BLaER1 (cell line): ENCODE results near the gene ENDOV.

Source experiments
- H3K27ac ChIP-seq: shearing (Covaris generic); formaldehyde crosslinking; 2 replicates; pipeline ENCODE4 v1.8.1; 2022
- H3K27me3 ChIP-seq: shearing (Covaris generic); formaldehyde crosslinking; 2 replicates; pipeline ENCODE4 v1.8.1; 2022
- H3K36me3 ChIP-seq: shearing (Covaris generic); formaldehyde crosslinking; 2 replicates; pipeline ENCODE4 v1.8.1; 2022
- H3K4me1 ChIP-seq: shearing (Covaris generic); formaldehyde crosslinking; 2 replicates; pipeline ENCODE4 v1.8.1; 2022
- H3K4me2 ChIP-seq: shearing (Covaris generic); formaldehyde crosslinking; 2 replicates; pipeline ENCODE4 v1.8.1; 2022
- H3K4me3 ChIP-seq: shearing (Covaris generic); formaldehyde crosslinking; 2 replicates; pipeline ENCODE4 v1.8.1; 2022
- H3K9ac ChIP-seq: shearing (Covaris generic); formaldehyde crosslinking; 2 replicates; pipeline ENCODE4 v1.8.1; 2022
- H3K9me3 ChIP-seq: shearing (Covaris generic); formaldehyde crosslinking; 2 replicates; pipeline ENCODE4 v1.8.1; 2022
- H4K20me1 ChIP-seq: shearing (Covaris generic); formaldehyde crosslinking; 2 replicates; pipeline ENCODE4 v1.8.1; 2022
- Cebpa-rat ChIP-seq: shearing (Covaris generic); IDR thresholded peaks from 2 replicates; pipeline ENCODE4 v1.8.1; 2022

ENDOV gene

DNA sequence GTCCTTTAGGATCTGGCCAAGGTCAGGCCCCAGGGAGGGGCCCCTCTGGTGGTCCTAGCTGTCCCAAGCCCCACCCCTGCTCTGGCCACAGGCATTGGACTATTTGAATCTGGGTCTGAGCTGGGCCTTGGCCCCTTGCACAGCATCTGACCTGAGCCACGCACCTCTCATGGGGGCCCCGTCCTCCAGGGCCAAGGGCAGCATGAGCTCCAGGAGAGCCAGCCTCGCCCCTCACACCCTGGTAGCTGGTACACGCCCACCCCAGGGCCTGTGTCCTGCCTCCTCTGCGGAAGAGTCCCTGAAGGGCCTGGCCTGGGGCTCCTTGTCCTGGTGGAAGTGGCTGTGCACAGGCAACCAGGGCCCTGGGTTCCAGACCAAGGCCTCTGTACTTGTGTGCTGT lies 23.8 kb downstream of the ENDOV start:
- no peak for TF ChIP-seq Cebpa-rat
- Histone ChIP-seq H4K20me1 (peaks cover 48% of the 10 kb centered on the region), H3K4me3 (no peak overlapping the region), H3K9me3 (no peaks in the 10 kb centered on the region), H3K27me3 (peaks cover 4% of the 10 kb centered on the region; the same call in 1 of the 2 replicates), H3K9ac (no peak overlapping the region), H3K27ac (no peak overlapping the region), H3K4me2 (no peak overlapping the region), H3K36me3 (no peaks in the 10 kb centered on the region), H3K4me1 (no peaks in the 10 kb centered on the region)

DNA sequence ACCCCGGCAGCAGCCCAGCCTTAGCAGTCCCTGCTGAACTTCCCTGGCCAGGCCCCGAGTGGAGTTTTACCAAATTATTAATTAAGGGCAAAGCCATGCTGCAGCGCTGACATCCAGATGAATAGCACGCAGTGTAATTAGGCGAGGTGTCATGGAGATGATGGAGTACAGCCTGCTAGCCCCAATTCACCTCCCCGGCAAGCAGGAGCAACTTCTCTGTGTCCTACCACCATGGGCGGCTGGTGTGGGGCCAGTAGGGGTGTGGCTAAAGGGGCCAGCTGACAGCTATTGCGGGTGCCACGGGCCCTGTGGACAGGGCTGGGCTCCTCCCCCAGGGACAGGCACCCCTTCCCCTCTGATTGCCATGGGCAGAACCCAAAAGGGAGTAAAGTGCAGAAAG lies 24.5 kb downstream of the ENDOV start:
- no peak overlapping the region for H3K4me3 ChIP-seq
- peaks cover 48% of the 10 kb centered on the region for H4K20me1 ChIP-seq
- H3K27ac ChIP-seq = no peak overlapping the region
- H3K4me2 ChIP-seq = no peak overlapping the region
- no peak overlapping the region for H3K9ac ChIP-seq
- H3K4me1 ChIP-seq = no peaks in the 10 kb centered on the region
- peaks cover 7% of the 10 kb centered on the region; the same call in 1 of the 2 replicates for H3K27me3 ChIP-seq
- no peaks in the 10 kb centered on the region for H3K9me3 ChIP-seq
- TF ChIP-seq Cebpa-rat = no peak
- no peaks in the 10 kb centered on the region for H3K36me3 ChIP-seq

DNA sequence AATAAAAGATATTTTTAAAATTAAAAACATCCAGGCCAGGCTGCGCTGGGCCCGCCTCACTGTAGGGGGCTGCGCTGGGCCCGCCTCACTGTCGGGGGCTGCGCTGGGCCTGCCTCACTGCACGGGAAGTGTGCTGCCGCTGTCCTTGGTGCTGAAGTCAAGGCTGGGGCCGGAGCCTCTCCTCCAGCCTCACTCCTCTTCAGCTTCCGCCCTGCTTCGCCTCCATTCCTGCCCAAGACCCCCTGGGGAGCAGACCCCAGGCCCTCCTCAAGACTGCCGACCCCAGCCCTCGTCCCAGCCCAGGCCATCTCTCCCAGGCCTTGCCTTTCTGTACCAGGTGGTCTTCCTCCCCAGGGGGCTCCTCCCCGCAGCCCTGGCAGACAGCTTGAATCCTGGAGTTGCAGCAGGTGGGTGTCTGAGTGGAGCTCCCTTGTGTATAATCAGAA lies 26.2 kb downstream of the ENDOV start:
- no peak overlapping the region for H3K27ac ChIP-seq
- no peaks in the 10 kb centered on the region for H3K9me3 ChIP-seq
- H3K27me3 ChIP-seq = peaks cover 10% of the 10 kb centered on the region; the same call in 1 of the 2 replicates
- no peaks in the 10 kb centered on the region for H3K36me3 ChIP-seq
- H4K20me1 ChIP-seq = peaks cover 63% of the 10 kb centered on the region
- H3K4me1 ChIP-seq = no peaks in the 10 kb centered on the region
- no peak overlapping the region for H3K4me3 ChIP-seq
- no peak overlapping the region for H3K9ac ChIP-seq
- TF ChIP-seq Cebpa-rat = no peak
- H3K4me2 ChIP-seq = no peak overlapping the region

GRCh38 chr17:80441598-80442322 lies 26.8 kb downstream of the ENDOV start:
- Histone ChIP-seq H3K27ac (no peak overlapping the region), H3K9ac (no peak overlapping the region), H3K36me3 (no peaks in the 10 kb centered on the region), H3K4me2 (no peak overlapping the region), H3K27me3 (peaks cover 10% of the 10 kb centered on the region; the same call in 1 of the 2 replicates), H3K4me1 (no peaks in the 10 kb centered on the region), H3K9me3 (no peaks in the 10 kb centered on the region), H3K4me3 (no peak overlapping the region), H4K20me1 (peaks cover 67% of the 10 kb centered on the region)
- TF ChIP-seq Cebpa-rat = no peak

DNA sequence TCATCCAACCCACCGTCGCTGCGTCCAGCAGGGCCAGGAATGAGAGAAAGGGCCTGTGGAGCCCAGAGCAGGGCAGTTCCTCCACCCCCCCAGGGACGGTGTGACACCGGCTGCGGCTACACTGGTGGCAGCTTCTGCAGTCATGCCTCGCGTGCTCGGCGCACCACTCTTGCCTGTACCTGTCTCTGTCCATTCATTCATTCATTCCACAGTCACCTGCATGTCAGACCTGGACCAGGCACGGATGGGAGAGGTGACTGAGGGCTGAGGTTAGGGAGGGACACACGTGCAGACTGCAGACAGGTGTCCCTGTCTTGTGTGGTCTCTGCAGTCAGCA lies 27.3 kb downstream of the ENDOV start:
- Histone ChIP-seq H4K20me1 (peaks cover 67% of the 10 kb centered on the region), H3K4me2 (no peak overlapping the region), H3K9me3 (no peaks in the 10 kb centered on the region), H3K4me3 (no peak overlapping the region), H3K9ac (no peak overlapping the region), H3K27ac (no peak overlapping the region), H3K4me1 (no peaks in the 10 kb centered on the region), H3K27me3 (peaks cover 10% of the 10 kb centered on the region; the same call in 1 of the 2 replicates), H3K36me3 (no peaks in the 10 kb centered on the region)
- no peak for TF ChIP-seq Cebpa-rat

- no peaks in the 10 kb centered on the region for H3K36me3 ChIP-seq
- H4K20me1 ChIP-seq = peaks cover 71% of the 10 kb centered on the region
- no peak overlapping the region for H3K4me3 ChIP-seq
- peaks cover 10% of the 10 kb centered on the region; the same call in 1 of the 2 replicates for H3K27me3 ChIP-seq
- no peaks in the 10 kb centered on the region for H3K4me1 ChIP-seq
- TF ChIP-seq Cebpa-rat = no peak
- no peak overlapping the region for H3K4me2 ChIP-seq
- H3K9ac ChIP-seq = no peak overlapping the region
- no peak overlapping the region for H3K27ac ChIP-seq
- no peaks in the 10 kb centered on the region for H3K9me3 ChIP-seq
These were observed 27.8 kb downstream of the ENDOV start for GRCh38 chr17:80442764-80443163.

DNA sequence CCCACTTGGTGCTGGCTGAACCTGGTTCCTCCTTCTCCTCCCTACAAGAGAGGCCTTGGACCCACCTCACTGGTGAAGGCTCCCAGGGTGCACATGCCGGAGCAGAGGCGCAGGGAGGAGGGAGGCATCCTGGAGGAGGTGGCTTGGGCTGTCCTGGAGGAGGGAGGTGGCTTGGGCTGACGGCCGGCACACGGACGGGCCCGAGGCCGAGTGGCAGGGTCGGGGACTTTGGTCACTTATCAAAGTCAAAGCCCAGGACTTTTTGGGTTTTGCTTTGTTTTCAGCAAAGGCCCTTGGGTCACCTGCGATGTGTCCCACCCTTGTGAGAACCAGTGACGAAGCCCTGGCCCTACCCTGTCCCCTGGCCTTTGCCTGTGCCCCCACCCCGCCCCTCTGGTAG lies 28.5 kb downstream of the ENDOV start:
- H3K4me1 ChIP-seq = no peaks in the 10 kb centered on the region
- peaks cover 69% of the 10 kb centered on the region for H4K20me1 ChIP-seq
- peaks cover 10% of the 10 kb centered on the region; the same call in 1 of the 2 replicates for H3K27me3 ChIP-seq
- TF ChIP-seq Cebpa-rat = no peak
- H3K4me3 ChIP-seq = no peak overlapping the region
- no peaks in the 10 kb centered on the region for H3K9me3 ChIP-seq
- H3K36me3 ChIP-seq = no peaks in the 10 kb centered on the region
- no peak overlapping the region for H3K4me2 ChIP-seq
- H3K27ac ChIP-seq = no peak overlapping the region
- no peak overlapping the region for H3K9ac ChIP-seq

GRCh38 chr17:80443916-80444643 lies 29.1 kb downstream of the ENDOV start:
- no peak overlapping the region for H3K4me3 ChIP-seq
- peaks cover 10% of the 10 kb centered on the region; the same call in 1 of the 2 replicates for H3K27me3 ChIP-seq

GRCh38 chr17:80444644-80444979 lies 29.6 kb downstream of the ENDOV start:
- no peak overlapping the region for H3K4me2 ChIP-seq
- no peak overlapping the region for H3K27ac ChIP-seq
- H3K4me3 ChIP-seq = no peak overlapping the region
- no peaks in the 10 kb centered on the region for H3K4me1 ChIP-seq
- H3K9ac ChIP-seq = no peak overlapping the region
- no peak for TF ChIP-seq Cebpa-rat
- peaks cover 10% of the 10 kb centered on the region; the same call in 1 of the 2 replicates for H3K27me3 ChIP-seq
- no peaks in the 10 kb centered on the region for H3K9me3 ChIP-seq
- H3K36me3 ChIP-seq = no peaks in the 10 kb centered on the region
- peaks cover 58% of the 10 kb centered on the region for H4K20me1 ChIP-seq

More at GRCh38 chr17:80443916-80444643, 29.1 kb downstream of the ENDOV start:
- Histone ChIP-seq H3K9me3 (no peaks in the 10 kb centered on the region), H3K4me1 (no peaks in the 10 kb centered on the region), H4K20me1 (peaks cover 63% of the 10 kb centered on the region), H3K36me3 (no peaks in the 10 kb centered on the region), H3K9ac (no peak overlapping the region), H3K4me2 (no peak overlapping the region), H3K27ac (no peak overlapping the region)
- no peak for TF ChIP-seq Cebpa-rat

DNA sequence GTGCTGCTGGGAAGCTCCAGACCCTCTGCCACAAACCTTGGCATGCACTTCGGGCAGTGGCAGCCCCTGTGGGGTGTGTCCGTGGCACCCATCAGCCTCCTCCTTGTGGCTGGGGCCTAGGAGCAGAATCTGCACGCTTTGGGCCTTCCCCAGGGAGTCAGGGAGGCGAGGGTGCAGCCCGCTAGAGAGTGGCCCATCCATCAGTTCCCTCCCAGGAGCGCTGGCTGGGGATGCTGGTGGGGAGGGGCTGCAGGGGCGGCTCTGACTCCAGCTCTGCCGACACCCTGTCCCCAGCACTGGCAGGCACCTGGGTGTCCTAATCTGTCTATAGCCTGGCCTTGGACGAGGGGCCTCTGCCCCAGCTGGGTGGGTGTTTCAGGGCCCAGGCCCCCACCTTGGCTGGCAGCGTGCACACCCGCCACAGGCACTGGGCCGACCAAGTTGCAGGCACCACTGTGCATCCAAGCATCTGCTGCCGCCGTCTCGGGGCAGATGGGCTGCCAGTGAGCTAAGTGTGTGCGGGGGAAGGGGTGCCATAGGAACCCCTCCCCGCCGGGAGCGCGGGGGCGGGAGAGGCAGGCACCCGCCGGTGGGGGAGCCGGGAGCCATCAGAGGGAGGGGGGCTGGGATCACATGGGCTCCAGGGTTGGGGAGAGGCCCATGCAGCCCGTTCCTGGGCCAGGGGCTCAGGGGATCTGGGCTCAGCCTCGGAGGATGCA lies 30.2 kb downstream of the ENDOV start:
- Histone ChIP-seq H3K4me2 (no peak overlapping the region), H4K20me1 (peaks cover 52% of the 10 kb centered on the region), H3K4me3 (no peak overlapping the region), H3K9me3 (no peaks in the 10 kb centered on the region), H3K9ac (no peak overlapping the region), H3K36me3 (no peaks in the 10 kb centered on the region), H3K27me3 (0 out of 2 replicates have a peak, but pooled peaks cover 10% of the 10 kb centered on the region), H3K4me1 (no peaks in the 10 kb centered on the region), H3K27ac (no peak overlapping the region)
- TF ChIP-seq Cebpa-rat = no peak
